Measurements from ENCODE around the gene DAGLA. TPM values are rescaled to one million over a fixed set of nuclear protein-coding genes. Genes with fewer than 3 reads are reported as not detected.

DAGLA gene
- total RNA-seq, 1 donor, result 4.2 TPM

DNA sequence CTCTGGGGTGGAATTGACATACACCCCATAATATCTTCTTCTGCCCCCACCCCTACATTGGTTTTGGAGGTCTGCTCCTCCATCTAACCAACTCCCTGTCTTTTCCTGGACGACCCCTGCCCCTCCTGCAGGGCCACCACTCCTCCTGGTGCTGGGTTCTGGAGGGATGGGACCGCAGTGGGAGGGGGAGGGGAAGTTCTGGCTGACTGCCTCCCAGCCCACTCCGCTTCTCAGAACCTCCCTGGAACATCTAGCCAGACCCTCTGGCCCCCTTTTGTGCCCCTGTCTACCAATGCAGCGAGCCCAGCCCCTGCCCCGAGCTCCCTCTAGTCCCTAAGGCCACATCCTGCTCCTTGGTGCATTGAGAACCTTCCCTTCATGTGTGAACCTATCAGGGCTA, 73.5 kb downstream of the DAGLA start:
- no peak overlapping the region for H3K4me3 ChIP-seq (ENCODE audit: low read depth, low read length)

DNA sequence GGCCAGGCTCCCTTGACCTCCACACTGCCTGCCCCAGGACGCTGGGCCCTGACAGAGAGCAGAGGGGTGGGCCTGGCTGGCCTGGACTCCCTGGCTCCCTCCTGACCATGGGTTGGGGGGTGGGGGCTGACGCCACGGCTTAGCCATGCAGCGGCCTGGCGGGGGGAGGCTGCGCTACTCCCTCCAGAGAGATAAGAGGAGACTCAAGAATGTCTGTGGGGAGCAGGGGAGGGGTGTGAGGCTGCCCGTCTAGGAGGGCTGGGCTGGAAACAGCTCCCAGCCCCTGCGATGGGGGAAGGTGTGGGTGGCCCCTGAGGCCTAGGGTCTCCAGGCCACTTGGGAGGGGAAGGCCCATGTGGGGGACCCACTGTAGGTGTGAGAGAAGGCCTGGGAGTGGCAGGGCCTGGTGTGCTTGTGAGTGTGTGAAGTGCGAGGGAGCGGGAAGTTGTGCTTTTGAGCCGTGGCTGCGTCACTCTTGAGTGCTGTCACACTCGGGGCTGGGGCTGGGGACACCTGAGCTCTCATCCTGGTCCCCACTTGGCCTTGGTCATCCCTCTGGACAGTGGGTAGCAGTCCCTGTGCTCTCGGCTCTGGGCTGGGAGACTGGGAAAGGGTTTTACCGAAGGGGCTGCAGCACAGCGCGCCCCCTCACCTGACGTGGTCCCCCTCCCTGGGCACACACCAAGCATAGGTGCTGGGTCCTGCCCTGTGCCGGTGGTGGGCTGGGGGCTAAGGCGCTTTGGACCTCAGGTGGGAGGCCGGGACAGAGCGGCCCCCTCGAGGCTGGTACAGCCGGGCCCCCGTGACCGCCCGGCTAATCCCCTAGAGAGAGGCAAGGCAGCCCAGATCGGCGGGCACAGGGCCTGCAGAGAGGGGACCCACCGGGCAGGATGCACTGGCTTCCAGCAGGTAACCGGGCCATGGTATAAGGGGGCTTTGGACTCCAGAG, 74.6 kb downstream of the DAGLA start:
- DNase-seq (ENCODE audit: low read depth), result no peak
- TF ChIP-seq, protein P1, sequence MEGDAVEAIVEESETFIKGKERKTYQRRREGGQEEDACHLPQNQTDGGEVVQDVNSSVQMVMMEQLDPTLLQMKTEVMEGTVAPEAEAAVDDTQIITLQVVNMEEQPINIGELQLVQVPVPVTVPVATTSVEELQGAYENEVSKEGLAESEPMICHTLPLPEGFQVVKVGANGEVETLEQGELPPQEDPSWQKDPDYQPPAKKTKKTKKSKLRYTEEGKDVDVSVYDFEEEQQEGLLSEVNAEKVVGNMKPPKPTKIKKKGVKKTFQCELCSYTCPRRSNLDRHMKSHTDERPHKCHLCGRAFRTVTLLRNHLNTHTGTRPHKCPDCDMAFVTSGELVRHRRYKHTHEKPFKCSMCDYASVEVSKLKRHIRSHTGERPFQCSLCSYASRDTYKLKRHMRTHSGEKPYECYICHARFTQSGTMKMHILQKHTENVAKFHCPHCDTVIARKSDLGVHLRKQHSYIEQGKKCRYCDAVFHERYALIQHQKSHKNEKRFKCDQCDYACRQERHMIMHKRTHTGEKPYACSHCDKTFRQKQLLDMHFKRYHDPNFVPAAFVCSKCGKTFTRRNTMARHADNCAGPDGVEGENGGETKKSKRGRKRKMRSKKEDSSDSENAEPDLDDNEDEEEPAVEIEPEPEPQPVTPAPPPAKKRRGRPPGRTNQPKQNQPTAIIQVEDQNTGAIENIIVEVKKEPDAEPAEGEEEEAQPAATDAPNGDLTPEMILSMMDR (IDR thresholded peaks at IDR 0.05; ENCODE audit: insufficient read depth, low read length), result no peak
- no peak overlapping the region for H3K4me3 ChIP-seq (ENCODE audit: low read depth, low read length)

More for the DNA sequence above, 73.5 kb downstream of the DAGLA start:
- TF ChIP-seq, protein P1 (IDR thresholded peaks at IDR 0.05; ENCODE audit: insufficient read depth, low read length), result no peak
- no peak for DNase-seq (ENCODE audit: low read depth)

DNA sequence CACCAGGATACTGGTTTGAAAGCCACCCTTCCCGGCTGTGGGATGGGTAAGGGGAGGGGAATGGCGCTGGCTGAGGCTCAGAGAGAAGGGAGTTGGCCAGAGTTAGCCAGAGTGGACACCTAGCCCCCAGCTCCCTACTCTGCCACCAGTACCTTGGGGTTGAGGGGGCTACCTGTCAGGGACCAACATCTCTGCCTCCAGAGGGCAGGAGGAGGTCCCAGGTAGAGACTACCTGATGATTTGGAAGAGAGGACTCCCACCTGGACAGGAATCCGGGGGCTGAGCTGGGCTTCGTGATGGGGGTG, 75.9 kb downstream of the DAGLA start:
- TF ChIP-seq, protein P1 (IDR thresholded peaks at IDR 0.05; ENCODE audit: insufficient read depth, low read length), result no peak
- no peak overlapping the region for H3K4me3 ChIP-seq (ENCODE audit: low read depth, low read length)
- no peak for DNase-seq (ENCODE audit: low read depth)

DNA sequence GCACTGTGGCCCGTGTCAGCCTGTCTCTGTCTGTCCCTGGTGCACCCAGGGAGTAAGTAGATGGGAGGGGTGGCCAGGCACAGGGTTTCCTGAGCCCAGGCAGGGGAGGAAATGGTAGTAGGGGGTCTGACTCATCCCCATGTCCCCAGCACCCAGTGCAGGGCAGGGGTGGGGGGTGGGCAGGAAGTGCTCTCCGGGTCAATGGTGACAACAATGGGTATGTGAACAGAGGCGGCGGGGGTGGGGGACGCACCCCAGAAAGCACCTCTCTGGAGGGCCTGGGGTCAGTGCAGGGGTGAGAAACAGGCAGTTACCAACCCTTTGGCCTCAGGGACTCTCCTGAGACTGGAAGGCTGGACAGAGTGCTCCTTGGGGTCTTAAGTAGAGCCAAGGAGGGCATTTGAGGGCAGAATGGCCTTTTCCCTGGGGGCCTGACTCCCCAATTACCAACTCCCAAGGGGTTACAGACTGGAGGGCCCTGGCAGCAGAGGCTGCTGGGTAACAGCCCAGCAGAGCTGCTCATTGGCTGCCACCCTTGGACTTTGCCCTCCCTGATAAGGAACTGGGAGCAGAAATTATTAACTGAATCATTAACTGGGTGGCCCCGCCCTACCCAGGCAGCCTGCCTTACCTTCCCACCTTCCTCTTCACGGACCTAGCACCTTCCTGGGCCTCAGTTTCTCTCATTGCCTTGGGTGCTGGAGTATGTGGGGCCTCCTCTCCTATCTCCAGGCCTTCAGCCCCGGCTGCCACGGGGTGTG, 76.4 kb downstream of the DAGLA start:
- H3K4me3 ChIP-seq (ENCODE audit: low read depth, low read length), result no peak overlapping the region
- no peak for DNase-seq (ENCODE audit: low read depth)
- TF ChIP-seq, protein P1 (IDR thresholded peaks at IDR 0.05; ENCODE audit: insufficient read depth, low read length), result no peak

DNA sequence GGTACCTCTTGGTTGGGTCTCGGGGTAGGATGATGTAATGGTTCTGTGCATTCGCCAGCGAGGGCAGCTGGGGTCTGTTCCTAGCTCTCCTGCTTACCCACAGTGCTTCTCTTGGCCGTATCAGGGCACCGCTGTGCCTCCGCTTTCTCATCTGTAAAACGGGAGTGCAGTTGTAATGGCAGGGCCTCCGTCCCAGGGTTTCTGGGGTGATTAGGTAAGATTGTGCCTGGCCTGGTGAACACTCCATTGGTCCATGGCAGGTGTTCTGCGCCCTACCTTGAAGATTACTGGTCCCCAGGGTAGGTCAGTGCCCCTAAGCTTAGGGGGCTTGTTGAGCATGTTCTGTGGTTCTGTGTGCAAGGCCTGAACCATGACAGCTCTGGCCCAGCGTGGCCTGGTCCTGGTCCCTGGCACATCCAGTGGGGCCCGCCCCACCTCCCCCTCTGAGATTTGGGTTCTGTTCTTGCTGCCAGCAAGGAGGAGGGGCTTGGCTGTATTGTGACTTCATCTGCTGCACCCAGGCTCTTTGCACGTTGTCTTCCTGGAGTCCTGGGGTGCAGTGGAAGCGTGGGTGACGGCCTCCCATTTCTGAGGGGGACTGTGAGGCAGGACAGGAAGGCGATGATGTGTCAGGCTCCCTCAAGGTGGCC, 77.1 kb downstream of the DAGLA start:
- no peak for DNase-seq (ENCODE audit: low read depth)
- no peak overlapping the region for H3K4me3 ChIP-seq (ENCODE audit: low read depth, low read length)
- TF ChIP-seq, protein P1 (IDR thresholded peaks at IDR 0.05; ENCODE audit: insufficient read depth, low read length), result no peak

DNA sequence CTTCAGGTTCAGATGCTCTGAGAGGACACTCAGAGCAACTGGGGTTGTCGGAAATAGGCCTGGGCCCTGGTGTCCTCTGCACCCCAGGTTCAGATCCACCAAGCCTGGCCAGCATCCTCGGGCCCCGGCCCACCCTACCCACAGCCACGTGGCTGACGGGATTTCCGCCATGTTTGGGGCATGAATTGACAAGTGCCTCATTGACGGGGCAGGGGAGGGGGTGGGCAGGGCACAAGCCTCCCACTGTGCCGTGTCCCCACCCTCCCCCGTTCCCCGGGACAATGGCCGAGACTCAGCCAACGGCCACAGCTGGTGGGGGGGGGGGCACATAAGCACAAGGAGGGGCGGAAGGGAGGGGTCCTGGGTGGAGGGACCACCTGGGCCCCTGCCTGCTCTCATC, 80.8 kb downstream of the DAGLA start:
- H3K4me3 ChIP-seq (ENCODE audit: low read depth, low read length), result no peak overlapping the region
- TF ChIP-seq, protein P1 (IDR thresholded peaks at IDR 0.05; ENCODE audit: insufficient read depth, low read length), result no peak
- no peak for DNase-seq (ENCODE audit: low read depth)
